ENCODE data around the gene IL18BP.

IL18BP gene

GRCh38 chr11:72039031-72039855 lies 40.5 kb downstream of the IL18BP start:
- Histone ChIP-seq H3K9ac (ENCODE audit: insufficient read length) (peak overlapping the region; percentile 90), H3K27ac (peak overlapping the region; percentile 95; the same call in 1 of the 2 replicates), H3K4me3 (peak overlapping the region; percentile 83), H3K36me3 (ENCODE audit: insufficient read depth, low read length) (peaks cover 20% of the 10 kb centered on the region), H3K9me3 (ENCODE audit: low read depth, low read length) (no peaks in the 10 kb centered on the region)
- no peak for DNase-seq (ENCODE audit: low read depth, low spot score)
- no peak for TF ChIP-seq POLR2AphosphoS5 (IDR thresholded peaks at IDR 0.05; ENCODE audit: borderline replicate concordance, low read depth, low read length)
- TF ChIP-seq EZH2 (IDR thresholded peaks at IDR 0.05): no peak
- no peak for TF ChIP-seq FOXP2 (optimal IDR thresholded peaks at IDR 0.05; ENCODE audit: control extremely low read depth, extremely low read length, insufficient read depth)

GRCh38 chr11:72039856-72040401 lies 41.2 kb downstream of the IL18BP start:
- DNase-seq (ENCODE audit: low read depth, low spot score): no peak
- H3K27ac ChIP-seq: peak overlapping the region; percentile 95
- peak overlapping the region; percentile 83 for H3K4me3 ChIP-seq
- no peaks in the 10 kb centered on the region for H3K9me3 ChIP-seq (ENCODE audit: low read depth, low read length)
- peaks cover 14% of the 10 kb centered on the region; the same call in 1 of the 2 replicates for H3K36me3 ChIP-seq (ENCODE audit: insufficient read depth, low read length)
- TF ChIP-seq POLR2AphosphoS5 (IDR thresholded peaks at IDR 0.05; ENCODE audit: borderline replicate concordance, low read depth, low read length): no peak
- no peak for TF ChIP-seq FOXP2 (optimal IDR thresholded peaks at IDR 0.05; ENCODE audit: control extremely low read depth, extremely low read length, insufficient read depth)
- no peak for TF ChIP-seq EZH2 (IDR thresholded peaks at IDR 0.05)
- H3K9ac ChIP-seq (ENCODE audit: insufficient read length): peak overlapping the region; percentile 90

- H3K9ac ChIP-seq (ENCODE audit: insufficient read length): peak overlapping the region; percentile 90
- H3K9me3 ChIP-seq (ENCODE audit: low read depth, low read length): no peaks in the 10 kb centered on the region
These were observed 42.0 kb downstream of the IL18BP start for GRCh38 chr11:72040491-72041363.

GRCh38 chr11:72041364-72042063 lies 42.8 kb downstream of the IL18BP start:
- peaks cover 2% of the 10 kb centered on the region; the same call in 1 of the 2 replicates for H3K36me3 ChIP-seq (ENCODE audit: insufficient read depth, low read length)
- TF ChIP-seq EZH2 (IDR thresholded peaks at IDR 0.05) (no peak), FOXP2 (optimal IDR thresholded peaks at IDR 0.05; ENCODE audit: control extremely low read depth, extremely low read length, insufficient read depth) (no peak), POLR2AphosphoS5 (IDR thresholded peaks at IDR 0.05; ENCODE audit: borderline replicate concordance, low read depth, low read length) (peak; percentile 64)
- no peaks in the 10 kb centered on the region for H3K9me3 ChIP-seq (ENCODE audit: low read depth, low read length)
- H3K27ac ChIP-seq: peak overlapping the region; percentile 95
- H3K4me3 ChIP-seq: peak overlapping the region; percentile 83
- DNase-seq (ENCODE audit: low read depth, low spot score): no peak
- H3K9ac ChIP-seq (ENCODE audit: insufficient read length): peak overlapping the region; percentile 90

More at GRCh38 chr11:72040491-72041363, 42.0 kb downstream of the IL18BP start:
- peaks cover 6% of the 10 kb centered on the region; the same call in 1 of the 2 replicates for H3K36me3 ChIP-seq (ENCODE audit: insufficient read depth, low read length)
- TF ChIP-seq EZH2 (IDR thresholded peaks at IDR 0.05): no peak
- peak; percentile 72 for TF ChIP-seq POLR2AphosphoS5 (IDR thresholded peaks at IDR 0.05; ENCODE audit: borderline replicate concordance, low read depth, low read length)
- TF ChIP-seq FOXP2 (optimal IDR thresholded peaks at IDR 0.05; ENCODE audit: control extremely low read depth, extremely low read length, insufficient read depth): peak; percentile 59
- H3K4me3 ChIP-seq: peak overlapping the region; percentile 83
- peak; percentile 75 for DNase-seq (ENCODE audit: low read depth, low spot score)
- peak overlapping the region; percentile 95 for H3K27ac ChIP-seq

- H3K9ac ChIP-seq (ENCODE audit: insufficient read length): peak overlapping the region; percentile 90
- TF ChIP-seq EZH2 (IDR thresholded peaks at IDR 0.05) (no peak), FOXP2 (optimal IDR thresholded peaks at IDR 0.05; ENCODE audit: control extremely low read depth, extremely low read length, insufficient read depth) (no peak), POLR2AphosphoS5 (IDR thresholded peaks at IDR 0.05; ENCODE audit: borderline replicate concordance, low read depth, low read length) (no peak)
- H3K4me3 ChIP-seq: peak overlapping the region; percentile 83
- DNase-seq (ENCODE audit: low read depth, low spot score): no peak
- H3K36me3 ChIP-seq (ENCODE audit: insufficient read depth, low read length): 0 out of 2 replicates have a peak, but pooled peaks cover 4% of the 10 kb centered on the region
- no peaks in the 10 kb centered on the region for H3K9me3 ChIP-seq (ENCODE audit: low read depth, low read length)
- H3K27ac ChIP-seq: peak overlapping the region; percentile 95
These were observed 43.5 kb downstream of the IL18BP start for GRCh38 chr11:72042064-72042745.

- Histone ChIP-seq H3K9ac (ENCODE audit: insufficient read length) (no peak overlapping the region), H3K27ac (no peak overlapping the region), H3K36me3 (ENCODE audit: insufficient read depth, low read length) (peaks cover 18% of the 10 kb centered on the region), H3K4me3 (no peak overlapping the region), H3K9me3 (ENCODE audit: low read depth, low read length) (no peaks in the 10 kb centered on the region)
- TF ChIP-seq EZH2 (IDR thresholded peaks at IDR 0.05): no peak
- TF ChIP-seq POLR2AphosphoS5 (IDR thresholded peaks at IDR 0.05; ENCODE audit: borderline replicate concordance, low read depth, low read length): no peak
- TF ChIP-seq FOXP2 (optimal IDR thresholded peaks at IDR 0.05; ENCODE audit: control extremely low read depth, extremely low read length, insufficient read depth): no peak
- no peak for DNase-seq (ENCODE audit: low read depth, low spot score)
These were observed 47.1 kb downstream of the IL18BP start for GRCh38 chr11:72045849-72046248.

Data from SK-N-MC (cell line).